ENCODE results near the gene UNC13A.

DNA sequence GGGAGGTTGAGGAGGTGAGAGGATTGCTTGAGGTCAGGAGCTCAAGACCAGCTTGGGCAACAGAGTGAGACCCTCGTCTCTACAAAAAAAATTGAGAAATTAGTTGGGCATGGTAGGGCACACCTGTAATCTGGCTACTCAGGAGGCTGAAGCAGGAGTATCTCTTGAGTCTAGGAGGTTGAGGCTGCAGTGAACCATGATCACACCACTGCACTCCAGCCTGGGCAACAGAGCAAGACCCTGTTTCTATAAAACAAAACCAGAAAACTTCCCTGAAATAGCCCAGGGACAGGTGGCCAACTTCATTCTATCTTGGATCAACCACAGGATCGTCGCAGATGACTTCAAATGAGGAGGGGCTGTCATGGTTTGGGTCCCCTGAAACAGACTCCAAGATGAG lies 104.0 kb downstream of the UNC13A start:
- TF ChIP-seq, protein P1, sequence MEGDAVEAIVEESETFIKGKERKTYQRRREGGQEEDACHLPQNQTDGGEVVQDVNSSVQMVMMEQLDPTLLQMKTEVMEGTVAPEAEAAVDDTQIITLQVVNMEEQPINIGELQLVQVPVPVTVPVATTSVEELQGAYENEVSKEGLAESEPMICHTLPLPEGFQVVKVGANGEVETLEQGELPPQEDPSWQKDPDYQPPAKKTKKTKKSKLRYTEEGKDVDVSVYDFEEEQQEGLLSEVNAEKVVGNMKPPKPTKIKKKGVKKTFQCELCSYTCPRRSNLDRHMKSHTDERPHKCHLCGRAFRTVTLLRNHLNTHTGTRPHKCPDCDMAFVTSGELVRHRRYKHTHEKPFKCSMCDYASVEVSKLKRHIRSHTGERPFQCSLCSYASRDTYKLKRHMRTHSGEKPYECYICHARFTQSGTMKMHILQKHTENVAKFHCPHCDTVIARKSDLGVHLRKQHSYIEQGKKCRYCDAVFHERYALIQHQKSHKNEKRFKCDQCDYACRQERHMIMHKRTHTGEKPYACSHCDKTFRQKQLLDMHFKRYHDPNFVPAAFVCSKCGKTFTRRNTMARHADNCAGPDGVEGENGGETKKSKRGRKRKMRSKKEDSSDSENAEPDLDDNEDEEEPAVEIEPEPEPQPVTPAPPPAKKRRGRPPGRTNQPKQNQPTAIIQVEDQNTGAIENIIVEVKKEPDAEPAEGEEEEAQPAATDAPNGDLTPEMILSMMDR (IDR thresholded peaks at IDR 0.05) = no peak
- TF ChIP-seq POLR2A (IDR thresholded peaks at IDR 0.05) = no peak
